Spleen (tissue), 7 donors: Measurements from ENCODE around the gene TTLL8.

Source experiments
- POLR2A ChIP-seq, 3 donors: fragments of 450-650 bp; IDR thresholded peaks; one replicate each; pipeline ENCODE4 v1.5.1; 2017; ENCODE audit warnings: antibody characterized with exemption in 3 of 3, mild to moderate bottlenecking in 1 of 3
- POLR2AphosphoS5 ChIP-seq, 3 donors: sonication (generic); formaldehyde crosslinking; IDR thresholded peaks; one replicate each; pipeline ENCODE4 v1.5.1; 2017; ENCODE audit warnings: antibody characterized with exemption in 3 of 3
- TF ChIP-seq, protein P1 (sequence below), 11 experiments: fragments of 200-600 bp in 7 of 11; fragments of 450-650 bp in 4 of 11; sonication (generic) in 4 of 11; IDR thresholded peaks in 8 of 11; conservative IDR thresholded peaks in 3 of 11; 1 replicate in 7 of 11; 2 replicates in 4 of 11; pipeline versions ENCODE4 v1.4.0 to v1.8.0; 2016 to 2021; ENCODE audit warnings: antibody characterized with exemption in 11 of 11, inconsistent platforms in 4 of 11, mild to moderate bottlenecking in 1 of 11
- donor health status: DM: no; HTN: no; CAD: no; lungs with moderate emphysema.
- donor health status: DM: no; HTN: no; CAD: no.
- donor health status: DM: no; HTN: no; CAD: no.

GRCh38 chr22:50087646-50088045, 29.5 kb upstream of the TTLL8 start:
- TF ChIP-seq, protein P1, sequence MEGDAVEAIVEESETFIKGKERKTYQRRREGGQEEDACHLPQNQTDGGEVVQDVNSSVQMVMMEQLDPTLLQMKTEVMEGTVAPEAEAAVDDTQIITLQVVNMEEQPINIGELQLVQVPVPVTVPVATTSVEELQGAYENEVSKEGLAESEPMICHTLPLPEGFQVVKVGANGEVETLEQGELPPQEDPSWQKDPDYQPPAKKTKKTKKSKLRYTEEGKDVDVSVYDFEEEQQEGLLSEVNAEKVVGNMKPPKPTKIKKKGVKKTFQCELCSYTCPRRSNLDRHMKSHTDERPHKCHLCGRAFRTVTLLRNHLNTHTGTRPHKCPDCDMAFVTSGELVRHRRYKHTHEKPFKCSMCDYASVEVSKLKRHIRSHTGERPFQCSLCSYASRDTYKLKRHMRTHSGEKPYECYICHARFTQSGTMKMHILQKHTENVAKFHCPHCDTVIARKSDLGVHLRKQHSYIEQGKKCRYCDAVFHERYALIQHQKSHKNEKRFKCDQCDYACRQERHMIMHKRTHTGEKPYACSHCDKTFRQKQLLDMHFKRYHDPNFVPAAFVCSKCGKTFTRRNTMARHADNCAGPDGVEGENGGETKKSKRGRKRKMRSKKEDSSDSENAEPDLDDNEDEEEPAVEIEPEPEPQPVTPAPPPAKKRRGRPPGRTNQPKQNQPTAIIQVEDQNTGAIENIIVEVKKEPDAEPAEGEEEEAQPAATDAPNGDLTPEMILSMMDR (IDR thresholded peaks at IDR 0.05 in 8 of 11, conservative IDR thresholded peaks at IDR 0.05 in 3 of 11), result no peak
- TF ChIP-seq POLR2A (IDR thresholded peaks at IDR 0.05), result no peak
- TF ChIP-seq POLR2AphosphoS5 (IDR thresholded peaks at IDR 0.05), result no peak
